IMR-90 (cell line): ENCODE data around the gene ARTN.

Experiments used
- BHLHE40 ChIP-seq: fragments of 150-350 bp; IDR thresholded peaks from 2 replicates; pipeline ENCODE4 v1.6.1; 2016; ENCODE audit warnings: mild to moderate bottlenecking, low read depth, low read length
- CEBPB ChIP-seq: IDR thresholded peaks from 2 replicates; pipeline ENCODE4 v1.6.1; 2012; ENCODE audit warnings: low read depth, low read length, improper control_type of control experiment
- FOS ChIP-seq: fragments of 150-350 bp; IDR thresholded peaks from 2 replicates; pipeline ENCODE4 v1.6.1; 2016; ENCODE audit warnings: low read depth, low read length
- MAFK ChIP-seq: IDR thresholded peaks from 2 replicates; pipeline ENCODE4 v1.6.1; 2012; ENCODE audit warnings: low read depth, low read length, improper control_type of control experiment
- MAZ ChIP-seq: IDR thresholded peaks from 2 replicates; pipeline ENCODE4 v1.6.1; 2012; ENCODE audit warnings: low read depth, mild to moderate bottlenecking, low read length, improper control_type of control experiment, moderate library complexity, borderline replicate concordance
- MXI1 ChIP-seq: IDR thresholded peaks from 2 replicates; pipeline ENCODE4 v1.6.1; 2012; ENCODE audit warnings: low read depth, mild to moderate bottlenecking, low read length, moderate library complexity, borderline replicate concordance
- POLR2A ChIP-seq: IDR thresholded peaks from 2 replicates; pipeline ENCODE4 v1.6.1; 2012; ENCODE audit warnings: mild to moderate bottlenecking, low read depth, low read length
- RAD21 ChIP-seq: IDR thresholded peaks from 2 replicates; pipeline ENCODE4 v1.6.1; 2012; ENCODE audit warnings: low read length, improper control_type of control experiment
- RCOR1 ChIP-seq: IDR thresholded peaks from 2 replicates; pipeline ENCODE4 v1.6.1; 2012; ENCODE audit warnings: mild to moderate bottlenecking, low read length, improper control_type of control experiment; ENCODE audit not compliant: insufficient replicate concordance
- RFX5 ChIP-seq: IDR thresholded peaks from 2 replicates; pipeline ENCODE4 v1.8.0; 2012; ENCODE audit warnings: low read depth, mild to moderate bottlenecking, low read length, moderate library complexity
- SMC3 ChIP-seq: fragments of 150-350 bp; IDR thresholded peaks from 2 replicates; pipeline ENCODE4 v1.6.1; 2016; ENCODE audit warnings: low read depth, mild to moderate bottlenecking, antibody characterized with exemption, low read length, moderate library complexity
- TF ChIP-seq, protein P1 (sequence below): conservative IDR thresholded peaks from 2 replicates; pipeline ENCODE4 v1.5.1; 2012; ENCODE audit warnings: mild to moderate bottlenecking, low read depth, low read length, improper control_type of control experiment
- TF ChIP-seq, protein P2 (sequence below): fragments of 150-350 bp; IDR thresholded peaks from 2 replicates; pipeline ENCODE4 v1.6.1; 2017; ENCODE audit warnings: mild to moderate bottlenecking, antibody characterized with exemption, low read length, low read depth

DNA sequence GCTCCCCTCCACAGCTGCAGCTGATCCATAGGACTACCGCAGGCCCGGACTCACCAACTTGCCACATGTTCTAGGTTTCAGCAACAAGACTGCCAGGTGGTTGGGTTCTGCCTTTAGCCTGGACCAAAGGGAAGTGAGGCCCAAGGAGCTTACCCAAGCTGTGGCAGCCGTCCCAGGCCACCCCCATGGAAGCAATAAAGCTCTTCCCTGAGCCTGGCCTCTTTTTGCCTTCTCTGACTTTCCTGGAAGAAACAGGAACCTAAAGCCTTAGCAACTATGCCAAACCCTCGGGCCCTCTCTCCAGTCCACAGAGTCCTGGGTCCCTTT lies 2.7 kb upstream of the ARTN start:
- TF ChIP-seq SMC3 (no peak), CEBPB (no peak), MXI1 (no peak), POLR2A (no peak), RAD21 (no peak), RCOR1 (no peak), BHLHE40 (no peak), FOS (no peak), MAFK (no peak), RFX5 (no peak), MAZ (no peak)
- TF ChIP-seq, protein P1, sequence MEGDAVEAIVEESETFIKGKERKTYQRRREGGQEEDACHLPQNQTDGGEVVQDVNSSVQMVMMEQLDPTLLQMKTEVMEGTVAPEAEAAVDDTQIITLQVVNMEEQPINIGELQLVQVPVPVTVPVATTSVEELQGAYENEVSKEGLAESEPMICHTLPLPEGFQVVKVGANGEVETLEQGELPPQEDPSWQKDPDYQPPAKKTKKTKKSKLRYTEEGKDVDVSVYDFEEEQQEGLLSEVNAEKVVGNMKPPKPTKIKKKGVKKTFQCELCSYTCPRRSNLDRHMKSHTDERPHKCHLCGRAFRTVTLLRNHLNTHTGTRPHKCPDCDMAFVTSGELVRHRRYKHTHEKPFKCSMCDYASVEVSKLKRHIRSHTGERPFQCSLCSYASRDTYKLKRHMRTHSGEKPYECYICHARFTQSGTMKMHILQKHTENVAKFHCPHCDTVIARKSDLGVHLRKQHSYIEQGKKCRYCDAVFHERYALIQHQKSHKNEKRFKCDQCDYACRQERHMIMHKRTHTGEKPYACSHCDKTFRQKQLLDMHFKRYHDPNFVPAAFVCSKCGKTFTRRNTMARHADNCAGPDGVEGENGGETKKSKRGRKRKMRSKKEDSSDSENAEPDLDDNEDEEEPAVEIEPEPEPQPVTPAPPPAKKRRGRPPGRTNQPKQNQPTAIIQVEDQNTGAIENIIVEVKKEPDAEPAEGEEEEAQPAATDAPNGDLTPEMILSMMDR, result no peak
- TF ChIP-seq, protein P2, sequence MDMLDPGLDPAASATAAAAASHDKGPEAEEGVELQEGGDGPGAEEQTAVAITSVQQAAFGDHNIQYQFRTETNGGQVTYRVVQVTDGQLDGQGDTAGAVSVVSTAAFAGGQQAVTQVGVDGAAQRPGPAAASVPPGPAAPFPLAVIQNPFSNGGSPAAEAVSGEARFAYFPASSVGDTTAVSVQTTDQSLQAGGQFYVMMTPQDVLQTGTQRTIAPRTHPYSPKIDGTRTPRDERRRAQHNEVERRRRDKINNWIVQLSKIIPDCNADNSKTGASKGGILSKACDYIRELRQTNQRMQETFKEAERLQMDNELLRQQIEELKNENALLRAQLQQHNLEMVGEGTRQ, result no peak
